Heart left ventricle (tissue), 16 donors: ENCODE results near the gene LRRN3. TPM values are rescaled to one million over a fixed set of nuclear protein-coding genes. Genes with fewer than 3 reads are reported as not detected.

Experiments used
- ATAC-seq, 4 donors: fragments of 200-7000 bp; cut with Tn5 transposase; one replicate each; pipeline ENCODE4 v1.9.1; 2020 to 2022; ENCODE audit warnings: moderate library complexity in 4 of 4, mild to moderate bottlenecking in 3 of 4, moderate number of reproducible peaks in 1 of 4
- DNase-seq, 5 donors: peaks; one replicate each; pipeline ENCODE4 v3.0.0-alpha.2; 2020
- H3K27ac ChIP-seq, 12 donors: fragments of 200-600 bp; sonication (generic) in 4 of 12; one replicate each; pipeline versions ENCODE4 v1.5.0 to v1.8.0; 2016 to 2022; ENCODE audit warnings: mild to moderate bottlenecking in 2 of 12
- H3K27me3 ChIP-seq, 9 donors: fragments of 200-600 bp; sonication (generic) in 2 of 9; one replicate each; pipeline versions ENCODE4 v1.5.1 to v1.8.0; 2016 to 2022; ENCODE audit warnings: mild to moderate bottlenecking in 3 of 9
- H3K36me3 ChIP-seq, 9 donors: fragments of 200-600 bp; sonication (generic) in 2 of 9; one replicate each; pipeline versions ENCODE4 v1.5.0 to v1.8.0; 2018 to 2022; ENCODE audit warnings: mild to moderate bottlenecking in 2 of 9
- H3K4me1 ChIP-seq, 12 donors: fragments of 200-600 bp; sonication (generic) in 4 of 12; one replicate each; pipeline versions ENCODE4 v1.5.0 to v1.8.0; 2016 to 2022; ENCODE audit warnings: mild to moderate bottlenecking in 3 of 12
- H3K4me3 ChIP-seq, 12 donors: fragments of 200-600 bp; sonication (generic) in 4 of 12; one replicate each; pipeline versions ENCODE4 v1.5.0 to v1.8.0; 2017 to 2022; ENCODE audit warnings: mild to moderate bottlenecking in 9 of 12, moderate library complexity in 4 of 12
- H3K9me3 ChIP-seq, 12 donors: fragments of 200-600 bp; sonication (generic) in 4 of 12; one replicate each; pipeline versions ENCODE4 v1.5.0 to v1.8.0; 2016 to 2022; ENCODE audit warnings: mild to moderate bottlenecking in 1 of 12
- POLR2A ChIP-seq, 2 donors: fragments of 450-650 bp; IDR thresholded peaks; one replicate each; pipeline ENCODE4 v1.6.1; 2017; ENCODE audit warnings: antibody characterized with exemption in 2 of 2, mild to moderate bottlenecking in 2 of 2, moderate library complexity in 2 of 2
- WGBS, 4 donors: extraction: QIAGEN DNeasy Blood & Tissue Kit in 2 of 4; methylation state at CpG; one replicate each; pipeline versions ENCODE4 v1.1.5 to v1.1.7; 2013 to 2018; 5-methylcytosine and 5-hydroxymethylcytosine counted together
- intact Hi-C, 10 donors: fragments of 100-400 bp; cut with DNase I; formaldehyde crosslinking; loops; one replicate each; pipeline versions ENCODE4 v1.11.1 to v1.14.2; 2022
- polyA plus RNA-seq, 2 donors: library from polyadenylated mRNA; stranded (reverse); fragments of 200-250 nt; gene quantifications; one replicate each; pipeline ENCODE4 v1.2.3, GENCODE V29; 2013
- total RNA-seq, 9 donors: library from RNA; depleted of rRNA in 2 of 9; stranded (reverse); fragments of >200 nt in 2 of 9; fragmentation: NEBNext Ultra II Directional in 3 of 9; extraction: Animal tissue kit (Norgen Biotek cat#: 25700) in 3 of 9; gene quantifications; one replicate each; pipeline versions ENCODE4 v1.1.0 to v1.2.4, GENCODE V29; 2016 to 2023
- TF ChIP-seq, protein P1 (sequence below), 12 donors: fragments of 200-600 bp; sonication (generic) in 4 of 12; IDR thresholded peaks; one replicate each; pipeline versions ENCODE4 v1.5.0 to v1.8.0; 2018 to 2022; ENCODE audit warnings: antibody characterized with exemption in 12 of 12, mild to moderate bottlenecking in 5 of 12
- donor health status: ischemic (EF 13 %, LVEDD 7.1; RV severe dilation, severe dysfunction).
- donor health status: healthy with polysubstance abuse.
- donor health status: DM: no; HTN: yes; CAD: no.
- donor health status: DM: no; HTN: no; CAD: no.
- donor health status: ischemic (EF 25% LVEDD 6.9; RV normal size, moderate dysfunction).
- donor health status: ischemic (EF 25% LVEDD 5.7; RV mildly dilated, moderate dysfunction).
- donor health status: healthy.
- donor health status: DM: yes; HTN: yes; CAD: no.
- donor health status: ischemic (EF 35%, LVEDD 5.7; RV mildly dilated, moderate dysfunction).
- donor health status: nonischemic (EF 11% LVEDD 7.7; RV severe dilation, severe dysfunction).
- donor health status: DM: yes; HTN: yes; CAD: no.
- donor health status: PGD.
- donor health status: ischemic (EF 29% LVEDD 5.4; RV normal size, mild dysfunction).
- donor health status: nonischemic (EF 23%, LVEDD 6.1; RV moderate dilation, normal function).

The LRRN3 gene
- total and polyA plus RNA-seq, 11 donors = 0.52 to 11.0 (median 2.3) TPM

- intact Hi-C loops = no loop called here
- no peaks in the 10 kb centered on the region for H3K27me3 ChIP-seq
- WGBS, 4 donors = 95 to 100% (median 100%) methylated on average over 1 of the region's 1 CpG
- H3K27ac ChIP-seq = no peak overlapping the region
- no peaks in the 10 kb centered on the region for H3K9me3 ChIP-seq
- H3K4me1 ChIP-seq = no peaks in the 10 kb centered on the region
- TF ChIP-seq, protein P1, sequence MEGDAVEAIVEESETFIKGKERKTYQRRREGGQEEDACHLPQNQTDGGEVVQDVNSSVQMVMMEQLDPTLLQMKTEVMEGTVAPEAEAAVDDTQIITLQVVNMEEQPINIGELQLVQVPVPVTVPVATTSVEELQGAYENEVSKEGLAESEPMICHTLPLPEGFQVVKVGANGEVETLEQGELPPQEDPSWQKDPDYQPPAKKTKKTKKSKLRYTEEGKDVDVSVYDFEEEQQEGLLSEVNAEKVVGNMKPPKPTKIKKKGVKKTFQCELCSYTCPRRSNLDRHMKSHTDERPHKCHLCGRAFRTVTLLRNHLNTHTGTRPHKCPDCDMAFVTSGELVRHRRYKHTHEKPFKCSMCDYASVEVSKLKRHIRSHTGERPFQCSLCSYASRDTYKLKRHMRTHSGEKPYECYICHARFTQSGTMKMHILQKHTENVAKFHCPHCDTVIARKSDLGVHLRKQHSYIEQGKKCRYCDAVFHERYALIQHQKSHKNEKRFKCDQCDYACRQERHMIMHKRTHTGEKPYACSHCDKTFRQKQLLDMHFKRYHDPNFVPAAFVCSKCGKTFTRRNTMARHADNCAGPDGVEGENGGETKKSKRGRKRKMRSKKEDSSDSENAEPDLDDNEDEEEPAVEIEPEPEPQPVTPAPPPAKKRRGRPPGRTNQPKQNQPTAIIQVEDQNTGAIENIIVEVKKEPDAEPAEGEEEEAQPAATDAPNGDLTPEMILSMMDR (IDR thresholded peaks at IDR 0.05) = no peak
- TF ChIP-seq POLR2A (IDR thresholded peaks at IDR 0.05) = no peak
- no peak for DNase-seq
- no peak for ATAC-seq
- no peaks in the 10 kb centered on the region for H3K36me3 ChIP-seq
- no peak overlapping the region for H3K4me3 ChIP-seq
These were observed 59.8 kb downstream of the LRRN3 start for GRCh38 chr7:111150709-111151108.

DNA sequence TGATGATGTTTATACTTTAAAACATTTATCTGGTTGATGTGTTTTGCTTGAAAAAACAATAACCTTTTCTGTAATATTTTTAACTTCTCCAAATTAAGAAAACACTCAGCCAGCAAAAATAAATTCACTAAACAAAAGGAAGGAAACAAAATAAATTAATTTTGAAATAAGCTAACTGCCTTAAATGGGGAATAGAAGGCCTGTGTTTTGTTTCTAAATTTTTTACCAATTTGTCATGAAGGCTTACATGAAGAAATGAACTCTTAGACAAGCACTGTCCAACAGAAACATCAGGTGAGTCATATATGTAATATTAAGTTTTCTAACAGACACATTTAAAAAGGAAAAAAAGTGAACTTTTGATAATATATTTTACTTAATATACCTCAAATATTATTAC lies 68.5 kb downstream of the LRRN3 start:
- TF ChIP-seq, protein P1 (IDR thresholded peaks at IDR 0.05) = no peak
- TF ChIP-seq POLR2A (IDR thresholded peaks at IDR 0.05) = no peak
- DNase-seq = no peak
- Histone ChIP-seq H3K27me3 (no peaks in the 10 kb centered on the region), H3K36me3 (no peaks in the 10 kb centered on the region), H3K9me3 (peaks cover 0 to 6% (median 0%) of the 10 kb centered on the region in 12 donors), H3K4me3 (no peak overlapping the region), H3K4me1 (no peaks in the 10 kb centered on the region), H3K27ac (no peak overlapping the region)
- no peak for ATAC-seq
- intact Hi-C loops = no loop called here

GRCh38 chr7:111160297-111160696 lies 69.4 kb downstream of the LRRN3 start:
- no peak for DNase-seq

DNA sequence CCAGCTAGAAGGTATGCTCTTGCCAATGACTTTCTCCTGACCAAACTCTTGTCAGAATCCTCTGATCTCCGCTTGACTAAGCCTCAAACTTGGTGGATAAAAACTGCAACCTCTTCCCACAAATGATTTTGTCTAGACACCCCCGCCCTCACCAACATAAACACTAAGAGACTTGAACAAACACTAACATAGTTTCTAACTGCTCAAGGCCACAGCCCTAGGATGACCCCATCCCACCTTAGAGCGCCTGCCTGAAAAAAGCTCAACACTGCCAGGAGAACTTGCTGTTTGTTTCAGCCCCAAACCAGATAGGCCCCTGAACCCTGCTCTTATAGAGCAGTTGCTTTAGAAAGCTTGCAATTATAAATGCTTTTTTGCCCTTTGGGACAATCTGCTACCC lies 71.8 kb downstream of the LRRN3 start:
- Histone ChIP-seq H3K27me3 (no peaks in the 10 kb centered on the region), H3K4me1 (peaks cover 0 to 2% (median 0%) of the 10 kb centered on the region in 12 donors), H3K4me3 (no peak overlapping the region), H3K9me3 (no peaks in the 10 kb centered on the region), H3K27ac (no peak overlapping the region), H3K36me3 (no peaks in the 10 kb centered on the region)
- ATAC-seq (no peak), DNase-seq (no peak)
- TF ChIP-seq POLR2A (IDR thresholded peaks at IDR 0.05) = no peak
- TF ChIP-seq, protein P1 (IDR thresholded peaks at IDR 0.05) = no peak
- intact Hi-C loops = no loop called here
- WGBS, 4 donors = 97 to 100% (median 98%) methylated on average over 3 of the region's 3 CpGs

More at GRCh38 chr7:111160297-111160696, 69.4 kb downstream of the LRRN3 start:
- TF ChIP-seq, protein P1 (IDR thresholded peaks at IDR 0.05) = no peak
- no peak for TF ChIP-seq POLR2A (IDR thresholded peaks at IDR 0.05)
- Histone ChIP-seq H3K27me3 (no peaks in the 10 kb centered on the region), H3K4me3 (no peak overlapping the region), H3K4me1 (no peaks in the 10 kb centered on the region), H3K36me3 (no peaks in the 10 kb centered on the region), H3K9me3 (peaks cover 0 to 6% (median 0%) of the 10 kb centered on the region in 12 donors), H3K27ac (no peak overlapping the region)
- no peak for ATAC-seq
- intact Hi-C loops = no loop called here
